ENCODE data around the gene IFITM5.

DNA sequence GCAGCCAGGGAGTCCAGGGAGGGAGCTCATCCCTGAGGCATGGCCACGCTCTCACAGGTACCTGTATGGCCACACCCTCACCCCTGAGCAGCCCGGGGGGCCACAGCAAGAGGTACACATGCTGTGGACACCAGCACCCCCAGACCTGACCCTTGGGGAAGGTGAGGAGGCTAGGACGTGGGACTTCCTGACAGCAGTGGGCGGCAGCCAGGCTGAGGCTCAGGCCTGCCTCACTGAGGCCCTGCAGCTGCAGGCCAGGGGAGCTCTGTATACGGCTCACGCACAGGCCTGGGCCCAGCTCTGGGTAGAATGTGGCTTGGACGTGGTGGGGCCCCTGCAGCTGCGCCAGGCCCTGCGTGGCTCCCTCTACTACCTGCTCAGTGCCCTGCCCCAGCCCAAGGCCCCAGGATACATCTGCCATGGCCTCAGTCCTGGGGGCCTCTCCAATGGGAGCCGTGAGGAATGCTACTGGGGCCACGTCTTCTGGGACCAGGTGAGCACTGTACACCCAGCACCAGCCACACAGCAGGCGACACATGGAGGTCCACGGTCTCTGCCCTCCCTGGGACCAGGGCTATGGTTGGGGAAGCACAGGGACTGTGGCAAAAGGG lies 8.6 kb downstream of the IFITM5 start:
- TF ChIP-seq, protein P1, sequence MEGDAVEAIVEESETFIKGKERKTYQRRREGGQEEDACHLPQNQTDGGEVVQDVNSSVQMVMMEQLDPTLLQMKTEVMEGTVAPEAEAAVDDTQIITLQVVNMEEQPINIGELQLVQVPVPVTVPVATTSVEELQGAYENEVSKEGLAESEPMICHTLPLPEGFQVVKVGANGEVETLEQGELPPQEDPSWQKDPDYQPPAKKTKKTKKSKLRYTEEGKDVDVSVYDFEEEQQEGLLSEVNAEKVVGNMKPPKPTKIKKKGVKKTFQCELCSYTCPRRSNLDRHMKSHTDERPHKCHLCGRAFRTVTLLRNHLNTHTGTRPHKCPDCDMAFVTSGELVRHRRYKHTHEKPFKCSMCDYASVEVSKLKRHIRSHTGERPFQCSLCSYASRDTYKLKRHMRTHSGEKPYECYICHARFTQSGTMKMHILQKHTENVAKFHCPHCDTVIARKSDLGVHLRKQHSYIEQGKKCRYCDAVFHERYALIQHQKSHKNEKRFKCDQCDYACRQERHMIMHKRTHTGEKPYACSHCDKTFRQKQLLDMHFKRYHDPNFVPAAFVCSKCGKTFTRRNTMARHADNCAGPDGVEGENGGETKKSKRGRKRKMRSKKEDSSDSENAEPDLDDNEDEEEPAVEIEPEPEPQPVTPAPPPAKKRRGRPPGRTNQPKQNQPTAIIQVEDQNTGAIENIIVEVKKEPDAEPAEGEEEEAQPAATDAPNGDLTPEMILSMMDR (IDR thresholded peaks at IDR 0.05) = no peak
- no peak for TF ChIP-seq POLR2A (IDR thresholded peaks at IDR 0.05)

All from breast epithelium (tissue), 3 donors.